ENCODE measurements around the gene CNTNAP2. TPM values are rescaled to one million over a fixed set of nuclear protein-coding genes. Genes with fewer than 3 reads are reported as not detected.

Gene CNTNAP2
- total RNA-seq, 1 experiment from 2014 or later, result 60.0 TPM

- Histone ChIP-seq H3K27me3 (replicated peaks; ENCODE audit: insufficient read depth, low read depth, low read length, poor library complexity) (no peaks in the 10 kb centered on the region), H3K4me1 (ENCODE audit: insufficient read depth, low read length, poor library complexity, severe bottlenecking) (no peaks in the 10 kb centered on the region), H3K9me3 (ENCODE audit: low read depth, low read length, poor library complexity, severe bottlenecking) (no peaks in the 10 kb centered on the region), H3K36me3 (ENCODE audit: insufficient read depth, low read length, poor library complexity, severe bottlenecking) (no peaks in the 10 kb centered on the region), H3K27ac (ENCODE audit: low read depth, low read length, poor library complexity, severe bottlenecking) (no peak overlapping the region), H3K4me3 (ENCODE audit: low read depth, low read length, poor library complexity, severe bottlenecking) (no peak overlapping the region)
- intact Hi-C loops (cut with micrococcal nuclease; ENCODE audit: unreplicated experiment), result no loop called here
- DNase-seq (ENCODE audit: low spot score), result no peak
- no TSS peak for BruUV-seq (replicated peaks)
- POLR2A ChIA-PET (ENCODE audit: low non-redundant PET), result no interaction called here
- CTCF ChIA-PET, result no interaction called here
- no peak for TF ChIP-seq EZH2 (IDR thresholded peaks at IDR 0.05; ENCODE audit: borderline replicate concordance, low read depth, low read length, poor library complexity, severe bottlenecking)
- TF ChIP-seq CTCF (conservative IDR thresholded peaks at IDR 0.05; ENCODE audit: low read depth, low read length), result no peak
These were observed 1686.5 kb downstream of the CNTNAP2 start for GRCh38 chr7:147803151-147803550.

- no TSS peak for BruUV-seq (replicated peaks)
These were observed 1687.0 kb downstream of the CNTNAP2 start for GRCh38 chr7:147803606-147804005.

GRCh38 chr7:147804032-147804431, 1687.4 kb downstream of the CNTNAP2 start:
- intact Hi-C loops (cut with micrococcal nuclease; ENCODE audit: unreplicated experiment), result no loop called here
- no peak for TF ChIP-seq CTCF (conservative IDR thresholded peaks at IDR 0.05; ENCODE audit: low read depth, low read length)
- TF ChIP-seq EZH2 (IDR thresholded peaks at IDR 0.05; ENCODE audit: borderline replicate concordance, low read depth, low read length, poor library complexity, severe bottlenecking), result no peak
- Histone ChIP-seq H3K27ac (ENCODE audit: low read depth, low read length, poor library complexity, severe bottlenecking) (no peak overlapping the region), H3K9me3 (ENCODE audit: low read depth, low read length, poor library complexity, severe bottlenecking) (no peaks in the 10 kb centered on the region), H3K4me3 (ENCODE audit: low read depth, low read length, poor library complexity, severe bottlenecking) (no peak overlapping the region), H3K36me3 (ENCODE audit: insufficient read depth, low read length, poor library complexity, severe bottlenecking) (no peaks in the 10 kb centered on the region), H3K27me3 (replicated peaks; ENCODE audit: insufficient read depth, low read depth, low read length, poor library complexity) (no peaks in the 10 kb centered on the region), H3K4me1 (ENCODE audit: insufficient read depth, low read length, poor library complexity, severe bottlenecking) (no peaks in the 10 kb centered on the region)
- ChIA-PET CTCF (no interaction called here), POLR2A (ENCODE audit: low non-redundant PET) (no interaction called here)
- no peak for DNase-seq (ENCODE audit: low spot score)
- no TSS peak for BruUV-seq (replicated peaks)

More at GRCh38 chr7:147803606-147804005, 1687.0 kb downstream of the CNTNAP2 start:
- intact Hi-C loops (cut with micrococcal nuclease; ENCODE audit: unreplicated experiment), result no loop called here
- DNase-seq (ENCODE audit: low spot score), result peak; percentile 51
- Histone ChIP-seq H3K4me1 (ENCODE audit: insufficient read depth, low read length, poor library complexity, severe bottlenecking) (no peaks in the 10 kb centered on the region), H3K4me3 (ENCODE audit: low read depth, low read length, poor library complexity, severe bottlenecking) (no peak overlapping the region), H3K27ac (ENCODE audit: low read depth, low read length, poor library complexity, severe bottlenecking) (no peak overlapping the region), H3K27me3 (replicated peaks; ENCODE audit: insufficient read depth, low read depth, low read length, poor library complexity) (no peaks in the 10 kb centered on the region), H3K36me3 (ENCODE audit: insufficient read depth, low read length, poor library complexity, severe bottlenecking) (no peaks in the 10 kb centered on the region), H3K9me3 (ENCODE audit: low read depth, low read length, poor library complexity, severe bottlenecking) (no peaks in the 10 kb centered on the region)
- TF ChIP-seq CTCF (conservative IDR thresholded peaks at IDR 0.05; ENCODE audit: low read depth, low read length) (no peak), EZH2 (IDR thresholded peaks at IDR 0.05; ENCODE audit: borderline replicate concordance, low read depth, low read length, poor library complexity, severe bottlenecking) (no peak)
- ChIA-PET CTCF (no interaction called here), POLR2A (ENCODE audit: low non-redundant PET) (no interaction called here)
